Measurements from ENCODE around the gene TUBA3E.
"Not testable (repeated sequence)": the region's sequence is repeated elsewhere in the genome, so short reads cannot be mapped to it uniquely, and the experiment has no call there.

GRCh38 chr2:130166611-130167010 lies 31.6 kb downstream of the TUBA3E start:
- TF ChIP-seq, protein P1, sequence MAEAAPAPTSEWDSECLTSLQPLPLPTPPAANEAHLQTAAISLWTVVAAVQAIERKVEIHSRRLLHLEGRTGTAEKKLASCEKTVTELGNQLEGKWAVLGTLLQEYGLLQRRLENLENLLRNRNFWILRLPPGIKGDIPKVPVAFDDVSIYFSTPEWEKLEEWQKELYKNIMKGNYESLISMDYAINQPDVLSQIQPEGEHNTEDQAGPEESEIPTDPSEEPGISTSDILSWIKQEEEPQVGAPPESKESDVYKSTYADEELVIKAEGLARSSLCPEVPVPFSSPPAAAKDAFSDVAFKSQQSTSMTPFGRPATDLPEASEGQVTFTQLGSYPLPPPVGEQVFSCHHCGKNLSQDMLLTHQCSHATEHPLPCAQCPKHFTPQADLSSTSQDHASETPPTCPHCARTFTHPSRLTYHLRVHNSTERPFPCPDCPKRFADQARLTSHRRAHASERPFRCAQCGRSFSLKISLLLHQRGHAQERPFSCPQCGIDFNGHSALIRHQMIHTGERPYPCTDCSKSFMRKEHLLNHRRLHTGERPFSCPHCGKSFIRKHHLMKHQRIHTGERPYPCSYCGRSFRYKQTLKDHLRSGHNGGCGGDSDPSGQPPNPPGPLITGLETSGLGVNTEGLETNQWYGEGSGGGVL (CRISPR knock-in tag; IDR thresholded peaks at IDR 0.05), result not testable (repeated sequence)
- not testable (repeated sequence) for TF ChIP-seq ZKSCAN8 (CRISPR knock-in tag; IDR thresholded peaks at IDR 0.05); PHB (CRISPR knock-in tag; IDR thresholded peaks at IDR 0.05); CTCF (IDR thresholded peaks at IDR 0.05 in 2 of 3, conservative IDR thresholded peaks at IDR 0.05 in 1 of 3; ENCODE audit: insufficient read depth in 2 of 3, low read depth in 1 of 3, low read length in 3 of 3); JUN (IDR thresholded peaks at IDR 0.05; ENCODE audit: borderline replicate concordance, low read depth, low read length); JUN (CRISPR knock-in tag; IDR thresholded peaks at IDR 0.05; ENCODE audit: borderline replicate concordance); NFIC (IDR thresholded peaks at IDR 0.05); CREB3L1 (IDR thresholded peaks at IDR 0.05; ENCODE audit: borderline replicate concordance, low read depth); CREB5 (CRISPR knock-in tag; IDR thresholded peaks at IDR 0.05); POLR2A (conservative IDR thresholded peaks at IDR 0.05); NRF1 (conservative IDR thresholded peaks at IDR 0.05 in 1 of 2, IDR thresholded peaks at IDR 0.05 in 1 of 2); BACH1 (tag; IDR thresholded peaks at IDR 0.05); HCFC1 (IDR thresholded peaks at IDR 0.05; ENCODE audit: low read depth, low read length)
- TF ChIP-seq, protein P2, sequence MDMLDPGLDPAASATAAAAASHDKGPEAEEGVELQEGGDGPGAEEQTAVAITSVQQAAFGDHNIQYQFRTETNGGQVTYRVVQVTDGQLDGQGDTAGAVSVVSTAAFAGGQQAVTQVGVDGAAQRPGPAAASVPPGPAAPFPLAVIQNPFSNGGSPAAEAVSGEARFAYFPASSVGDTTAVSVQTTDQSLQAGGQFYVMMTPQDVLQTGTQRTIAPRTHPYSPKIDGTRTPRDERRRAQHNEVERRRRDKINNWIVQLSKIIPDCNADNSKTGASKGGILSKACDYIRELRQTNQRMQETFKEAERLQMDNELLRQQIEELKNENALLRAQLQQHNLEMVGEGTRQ (CRISPR knock-in tag; IDR thresholded peaks at IDR 0.05), result not testable (repeated sequence)
- TF ChIP-seq, protein P3, sequence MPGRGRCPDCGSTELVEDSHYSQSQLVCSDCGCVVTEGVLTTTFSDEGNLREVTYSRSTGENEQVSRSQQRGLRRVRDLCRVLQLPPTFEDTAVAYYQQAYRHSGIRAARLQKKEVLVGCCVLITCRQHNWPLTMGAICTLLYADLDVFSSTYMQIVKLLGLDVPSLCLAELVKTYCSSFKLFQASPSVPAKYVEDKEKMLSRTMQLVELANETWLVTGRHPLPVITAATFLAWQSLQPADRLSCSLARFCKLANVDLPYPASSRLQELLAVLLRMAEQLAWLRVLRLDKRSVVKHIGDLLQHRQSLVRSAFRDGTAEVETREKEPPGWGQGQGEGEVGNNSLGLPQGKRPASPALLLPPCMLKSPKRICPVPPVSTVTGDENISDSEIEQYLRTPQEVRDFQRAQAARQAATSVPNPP (IDR thresholded peaks at IDR 0.05; ENCODE audit: borderline replicate concordance, insufficient read depth, insufficient read length), result not testable (repeated sequence)

All from K562 (cell line).